HG03571 (cell line): ENCODE data around the gene KPNA2.
A peak's percentile ranks its signal among the peaks of the same experiment; 100 is the strongest.
"Not testable (repeated sequence)": the region's sequence is repeated elsewhere in the genome, so short reads cannot be mapped to it uniquely, and the experiment has no call there.

Source experiments
- ATAC-seq: cut with Tn5 transposase; IDR thresholded peaks from one replicate; pipeline ENCODE4 v1.9.1; 2021; ENCODE audit not compliant: unreplicated experiment

The KPNA2 gene

GRCh38 chr17:68054296-68054900 lies 18.9 kb downstream of the KPNA2 start:
- ATAC-seq, result no peak

DNA sequence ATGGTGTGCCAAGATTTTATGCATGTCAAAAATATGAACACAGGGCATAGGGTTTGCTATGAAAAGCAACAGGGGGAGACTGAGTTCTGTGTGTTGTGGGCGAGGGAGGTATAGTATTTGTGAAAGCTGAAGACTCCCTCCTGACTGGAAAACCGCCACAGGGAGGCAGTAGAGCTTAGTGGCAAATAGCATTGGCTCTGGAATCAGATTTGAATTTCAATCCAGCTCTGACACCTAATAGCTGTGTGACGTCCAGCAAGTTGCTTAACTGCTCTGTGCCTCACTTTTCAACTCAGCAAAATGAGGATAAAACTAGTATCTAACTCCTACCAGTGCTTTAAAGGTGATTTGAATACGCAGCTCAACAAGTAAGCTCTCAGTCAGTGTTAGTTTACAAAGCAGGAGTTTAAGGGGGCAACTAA lies 22.0 kb downstream of the KPNA2 start:
- no peak for ATAC-seq

- no peak for ATAC-seq
These were observed 24.8 kb downstream of the KPNA2 start for GRCh38 chr17:68060336-68060735.

GRCh38 chr17:68061512-68062313 lies 26.2 kb downstream of the KPNA2 start:
- no peak for ATAC-seq

- not testable (repeated sequence) for ATAC-seq
These were observed 29.8 kb downstream of the KPNA2 start for GRCh38 chr17:68065366-68065765.

- not testable (repeated sequence) for ATAC-seq
These were observed 33.0 kb downstream of the KPNA2 start for GRCh38 chr17:68068512-68068911.

DNA sequence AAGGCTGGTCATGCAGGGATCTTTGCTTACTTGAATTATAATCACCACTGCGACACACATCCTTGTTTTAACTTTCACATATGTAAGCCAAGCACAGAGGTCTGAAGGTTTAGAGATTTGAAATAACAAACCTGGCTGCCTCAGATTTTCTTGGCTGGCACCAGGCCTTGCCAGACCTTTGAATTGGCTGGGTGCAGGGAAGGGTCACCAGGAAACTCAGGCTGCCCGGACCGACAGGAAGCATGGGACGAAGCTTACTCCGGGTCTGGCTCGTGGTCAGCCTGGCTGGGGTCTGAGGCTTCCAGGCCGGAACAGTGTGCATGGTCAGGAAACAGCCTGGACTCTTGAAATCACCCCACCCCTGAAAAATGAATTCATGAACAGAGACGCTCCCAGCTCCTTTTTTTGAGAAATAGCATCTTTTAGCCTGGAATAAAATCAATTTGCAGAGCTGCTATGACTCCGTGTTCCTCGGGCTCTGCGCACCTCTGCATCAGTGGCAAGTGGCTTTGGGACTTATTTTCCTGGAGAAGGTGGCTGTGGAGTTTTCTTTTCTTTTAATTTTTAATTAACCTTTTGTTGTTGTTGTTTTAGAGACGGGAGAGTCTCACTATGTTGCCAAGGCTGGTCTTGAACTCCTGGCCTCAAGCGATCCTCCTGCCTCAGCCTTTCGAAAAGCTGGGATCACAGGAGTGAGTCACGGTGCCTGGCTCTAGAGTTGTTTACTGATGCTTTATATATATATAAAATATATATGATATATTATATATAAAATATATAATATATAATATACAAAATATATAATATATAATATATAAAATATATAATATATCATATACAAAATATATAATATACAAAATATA lies 35.3 kb downstream of the KPNA2 start:
- ATAC-seq, result not testable (repeated sequence)

DNA sequence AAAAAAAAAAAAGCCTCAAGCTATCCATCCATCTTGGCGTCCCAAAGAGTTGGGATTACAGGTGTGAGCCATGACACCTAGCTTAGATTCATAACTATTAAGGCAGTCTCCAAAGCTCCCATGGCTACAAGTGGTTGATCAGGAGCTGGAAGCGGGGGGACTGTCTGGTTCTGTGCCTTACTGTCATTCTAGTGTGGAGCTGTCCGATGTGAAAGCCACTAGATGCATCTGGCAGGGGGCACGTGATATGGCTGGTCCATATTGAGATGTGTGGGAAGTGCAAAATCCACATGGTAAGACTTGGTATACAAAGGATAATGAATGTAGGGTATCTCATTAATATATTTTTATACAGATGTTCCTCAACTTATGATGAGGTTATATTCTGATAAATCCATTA lies 38.7 kb downstream of the KPNA2 start:
- ATAC-seq, result no peak

DNA sequence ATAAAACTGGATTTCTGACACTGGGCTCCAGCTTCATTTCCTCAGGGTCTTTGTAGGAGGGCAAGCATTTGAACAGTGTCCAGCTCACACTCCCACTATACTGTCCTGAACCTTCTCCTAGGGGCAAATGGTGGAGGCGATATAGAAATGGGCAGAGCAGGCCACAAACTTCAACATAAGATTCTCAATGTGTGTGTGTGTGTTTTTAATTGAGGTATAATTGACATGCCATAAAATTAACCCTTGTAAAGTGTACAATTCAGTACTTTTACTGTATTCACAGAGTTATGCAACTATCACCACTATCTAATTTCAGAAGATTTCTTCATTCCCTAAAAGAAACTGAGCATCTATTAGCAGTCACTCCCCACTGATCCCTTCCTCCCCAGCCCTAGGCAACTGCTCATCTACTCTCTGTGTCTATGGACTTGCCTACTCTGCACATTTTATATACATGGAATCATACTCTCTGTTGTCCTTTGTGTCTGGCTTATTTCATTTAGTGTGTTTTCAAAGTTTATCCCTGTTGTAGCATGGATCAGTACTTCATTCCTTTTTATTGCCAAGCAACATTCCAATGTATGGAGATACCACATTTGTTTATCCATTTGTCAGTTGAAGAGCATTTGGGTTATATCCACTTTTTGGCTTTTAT lies 40.5 kb downstream of the KPNA2 start:
- not testable (repeated sequence) for ATAC-seq

DNA sequence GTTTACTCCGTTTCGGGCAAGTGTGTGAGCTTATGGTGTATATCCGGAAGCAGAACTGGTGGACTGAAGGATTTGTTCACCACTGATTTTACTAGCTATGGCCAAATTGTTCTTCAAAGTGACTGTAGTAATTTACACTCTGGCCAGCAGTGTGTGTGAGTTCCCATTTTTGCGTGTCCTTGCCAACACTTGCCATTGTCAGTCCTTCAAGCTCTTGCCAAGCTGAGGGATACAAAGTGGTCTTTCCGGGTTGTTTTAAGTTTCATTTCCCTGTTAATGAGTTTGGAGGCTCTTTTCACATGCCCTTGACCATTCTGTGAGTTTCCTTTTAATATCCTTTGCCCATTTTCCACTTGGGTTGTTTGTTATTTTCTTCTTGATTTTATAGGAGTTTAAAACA lies 42.0 kb downstream of the KPNA2 start:
- not testable (repeated sequence) for ATAC-seq

- ATAC-seq, result no peak
These were observed 45.0 kb downstream of the KPNA2 start for GRCh38 chr17:68080411-68081150.

GRCh38 chr17:68081305-68082265 lies 46.0 kb downstream of the KPNA2 start:
- ATAC-seq, result not testable (repeated sequence)

GRCh38 chr17:68085771-68086381 lies 50.3 kb downstream of the KPNA2 start:
- no peak for ATAC-seq

DNA sequence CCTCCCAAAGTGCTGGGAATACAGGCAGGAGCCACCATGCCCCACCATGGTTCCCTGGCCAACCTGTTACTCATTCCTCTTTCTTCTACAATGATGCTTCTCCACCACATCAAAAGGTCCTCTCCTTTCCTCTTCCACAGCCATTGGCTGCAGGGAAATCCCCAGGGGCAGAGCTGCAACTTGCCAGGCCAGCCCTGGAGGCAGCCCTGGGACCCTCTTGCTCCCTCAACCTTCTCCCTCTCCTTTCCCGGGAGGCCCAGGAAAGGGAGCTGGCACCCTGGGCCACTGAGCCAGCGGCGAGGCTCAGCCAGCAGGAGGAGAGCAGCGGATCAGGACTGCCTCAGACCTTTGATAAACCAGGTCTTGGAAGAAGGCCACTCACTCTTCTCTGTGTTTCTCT lies 51.1 kb downstream of the KPNA2 start:
- not testable (repeated sequence) for ATAC-seq

DNA sequence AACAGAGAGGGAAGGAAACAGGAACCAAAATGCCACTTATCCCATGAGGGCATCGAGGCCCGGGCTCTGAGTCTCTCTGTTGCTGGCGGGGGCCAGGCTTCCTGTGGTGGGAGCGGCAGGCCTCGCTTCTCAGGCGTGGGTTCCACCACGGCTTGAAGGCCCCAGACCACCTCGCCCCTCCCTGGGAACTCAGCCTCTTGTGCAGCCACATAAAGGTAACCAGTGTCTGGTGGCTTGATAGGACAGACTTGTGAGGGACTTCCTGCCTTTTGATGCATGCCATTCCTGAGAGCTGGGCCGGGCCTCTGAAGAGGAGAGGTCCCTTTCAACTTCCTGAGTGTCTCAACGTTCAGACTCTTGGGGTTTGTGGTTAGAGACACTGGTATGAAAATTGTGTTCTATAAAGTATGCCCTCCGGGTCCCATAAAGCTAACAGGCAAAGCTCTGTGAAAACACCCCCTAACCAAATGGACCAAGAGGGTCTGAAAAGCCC lies 51.6 kb downstream of the KPNA2 start:
- ATAC-seq, result peak; percentile 68

DNA sequence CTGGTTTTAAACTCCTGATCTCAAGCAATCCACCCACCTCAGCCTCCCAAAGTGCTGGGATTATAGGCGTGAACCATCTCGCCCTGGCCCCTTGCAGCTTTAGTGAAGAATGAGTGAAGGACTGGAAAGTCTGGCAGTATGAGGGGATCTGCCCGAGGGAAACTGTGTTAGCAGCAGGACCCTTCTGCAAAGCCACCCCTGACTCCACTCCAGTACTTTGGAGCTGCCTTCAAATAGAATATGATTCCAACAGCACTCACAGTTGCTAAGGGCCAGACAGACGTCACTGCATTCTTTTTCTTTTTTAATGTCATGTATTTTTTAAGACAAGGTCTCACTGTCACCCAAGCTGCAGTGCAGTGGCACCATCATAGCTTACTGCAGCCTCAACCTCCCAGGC lies 52.3 kb downstream of the KPNA2 start:
- no peak for ATAC-seq

GRCh38 chr17:68089881-68090280 lies 54.3 kb downstream of the KPNA2 start:
- ATAC-seq, result no peak

DNA sequence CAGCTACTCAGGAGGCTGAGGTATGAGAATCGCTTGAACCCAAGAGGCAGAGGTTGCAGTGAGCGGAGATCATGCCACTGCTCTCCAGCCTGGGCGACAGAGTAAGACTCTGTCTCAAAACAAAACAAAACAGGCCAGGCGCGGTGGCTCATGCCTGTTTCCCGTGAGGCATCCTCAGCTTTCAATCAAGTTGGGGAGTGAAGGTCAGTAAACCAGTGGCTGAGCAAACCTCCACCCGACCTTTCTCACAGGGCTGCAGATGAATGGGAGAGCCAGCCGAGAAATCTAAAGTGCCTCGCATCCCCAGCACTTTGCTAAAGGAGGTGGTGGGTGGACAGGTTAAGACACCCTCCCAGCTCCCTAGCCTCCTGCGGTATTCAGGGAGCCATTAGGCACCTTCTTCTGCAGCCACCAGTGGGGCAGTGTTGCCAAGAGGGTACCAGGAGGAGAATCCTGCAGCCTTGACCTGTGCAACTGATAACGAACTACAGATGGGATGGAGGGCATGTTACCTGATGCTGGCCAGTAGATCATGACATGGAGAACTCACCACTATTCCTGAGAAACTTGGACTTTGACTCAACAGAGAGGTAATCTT lies 59.0 kb downstream of the KPNA2 start:
- ATAC-seq, result no peak
